DND-41 (cell line): Measurements from ENCODE around the gene ASF1B.
A peak's percentile ranks its signal among the peaks of the same experiment; 100 is the strongest.

Source experiments
- CTCF ChIP-seq: IDR thresholded peaks from 2 replicates; pipeline ENCODE4 v1.5.1; 2012; ENCODE audit warnings: borderline replicate concordance, low read length, moderate library complexity, mild to moderate bottlenecking; ENCODE audit not compliant: poor library complexity, severe bottlenecking; ENCODE audit errors: extremely low read depth
- EZH2 ChIP-seq: IDR thresholded peaks from 3 replicates; pipeline ENCODE4 v1.6.1; 2012; ENCODE audit warnings: borderline replicate concordance, low read depth, mild to moderate bottlenecking, moderate library complexity, low read length, inconsistent platforms; ENCODE audit not compliant: severe bottlenecking

- TF ChIP-seq CTCF (peak; percentile 96), EZH2 (no peak)
Measured at GRCh38 chr19:14136509-14137281, at the start of gene ASF1B.
